Posterior vena cava (tissue), 2 donors: Measurements from ENCODE around the gene NR2C2AP. TPM values are rescaled to one million over a fixed set of nuclear protein-coding genes. Genes with fewer than 3 reads are reported as not detected.
"Not testable (repeated sequence)": the region's sequence is repeated elsewhere in the genome, so short reads cannot be mapped to it uniquely, and the experiment has no call there.

Source experiments
- DNase-seq: peaks from one replicate; pipeline ENCODE4 v3.0.0-alpha.2; 2020; ENCODE audit warnings: low spot score
- intact Hi-C, 2 donors: fragments of 100-400 bp; cut with DNase I; formaldehyde crosslinking; loops; one replicate each; pipeline versions ENCODE4 v1.14.1 to v1.14.2; 2022 to 2023
- total RNA-seq, 2 donors: library from RNA; stranded (reverse); fragmentation: NEBNext Ultra II Directional; extraction: Animal tissue kit (Norgen Biotek cat#: 25700); gene quantifications; one replicate each; pipeline ENCODE4 v1.2.1, GENCODE V29; 2021
- donor health status: DM: yes; HTN: yes; CAD: no.
- donor health status: DM: yes; HTN: yes; CAD: no.

NR2C2AP gene
- total RNA-seq, 2 donors from 2014 or later, result 9.3 to 14.8 TPM

GRCh38 chr19:19221000-19221399 is 17.8 kb upstream of the NR2C2AP start:
- intact Hi-C loops, DNase-seq: not testable (repeated sequence)

GRCh38 chr19:19218911-19219310 is 15.7 kb upstream of the NR2C2AP start:
- intact Hi-C loops, result no loop called here
- DNase-seq, result no peak

GRCh38 chr19:19217099-19217498 is 13.9 kb upstream of the NR2C2AP start:
- intact Hi-C loops, result no loop called here

GRCh38 chr19:19215792-19216191 is 12.6 kb upstream of the NR2C2AP start:
- DNase-seq, result no peak
- intact Hi-C loops, result no loop called here

More at GRCh38 chr19:19217099-19217498, 13.9 kb upstream of the NR2C2AP start:
- DNase-seq, result no peak

GRCh38 chr19:19214892-19215291 is 11.7 kb upstream of the NR2C2AP start:
- no peak for DNase-seq
- intact Hi-C loops, result no loop called here

GRCh38 chr19:19214159-19214490 is 10.9 kb upstream of the NR2C2AP start:
- no peak for DNase-seq
- intact Hi-C loops, result no loop called here

- intact Hi-C loops, result no loop called here
Measured at GRCh38 chr19:19213426-19214158, 10.4 kb upstream of the NR2C2AP start.

GRCh38 chr19:19212916-19213315 is 9.7 kb upstream of the NR2C2AP start:
- intact Hi-C loops, result no loop called here
- no peak for DNase-seq

More at GRCh38 chr19:19213426-19214158, 10.4 kb upstream of the NR2C2AP start:
- DNase-seq, result no peak

- intact Hi-C loops, result no loop called here
Measured at GRCh38 chr19:19211499-19212420, 8.5 kb upstream of the NR2C2AP start, which contains the start of gene NCAN. Gene NCAN (plus strand): TSS chr19:19211958. CDS start chr19:19216954, 4,996 bp downstream.

GRCh38 chr19:19209372-19209771 is 6.2 kb upstream of the NR2C2AP start:
- intact Hi-C loops, result no loop called here
- no peak for DNase-seq

More at GRCh38 chr19:19211499-19212420, 8.5 kb upstream of the NR2C2AP start, which contains the start of gene NCAN:
- DNase-seq, result no peak

- no peak for DNase-seq
- intact Hi-C loops, result no loop called here
Measured at GRCh38 chr19:19207637-19208572, 4.7 kb upstream of the NR2C2AP start.

GRCh38 chr19:19206938-19207337 is 3.7 kb upstream of the NR2C2AP start:
- intact Hi-C loops, result no loop called here

GRCh38 chr19:19205416-19206410 is 2.5 kb upstream of the NR2C2AP start:
- intact Hi-C loops, result no loop called here
- no peak for DNase-seq

More at GRCh38 chr19:19206938-19207337, 3.7 kb upstream of the NR2C2AP start:
- DNase-seq, result no peak

GRCh38 chr19:19204181-19204580 is 967 bp upstream of the NR2C2AP start:
- intact Hi-C loops, result no loop called here
- DNase-seq, result no peak

GRCh38 chr19:19202707-19203011 is 555 bp downstream of the NR2C2AP start:
- DNase-seq, result no peak
- intact Hi-C loops, result no loop called here

- intact Hi-C loops, result no loop called here
- no peak for DNase-seq
Measured at GRCh38 chr19:19201697-19202630, 1.2 kb downstream of the NR2C2AP start.

GRCh38 chr19:19193926-19194325 is 9.3 kb downstream of the NR2C2AP start:
- intact Hi-C loops, result no loop called here
- no peak for DNase-seq
